Liver (tissue), 9 donors: ENCODE measurements around the gene GNPTAB. TPM values are rescaled to one million over a fixed set of nuclear protein-coding genes. Genes with fewer than 3 reads are reported as not detected.

Experiments
- DNase-seq: peaks from one replicate; pipeline ENCODE4 v3.0.0-alpha.2; 2017; ENCODE audit warnings: low spot score
- H3K27ac ChIP-seq, 2 donors: one replicate each; pipeline ENCODE4 v1.7.0; 2013; ENCODE audit warnings: inconsistent platforms in 2 of 2, low read length in 2 of 2, control low read depth in 1 of 2, low read depth in 1 of 2, mild to moderate bottlenecking in 1 of 2
- H3K27me3 ChIP-seq, 4 donors: one replicate each; pipeline versions ENCODE4 v1.6.1 to v1.7.0; 2013; ENCODE audit warnings: low read length in 3 of 4, inconsistent platforms in 1 of 4, mild to moderate bottlenecking in 1 of 4, moderate library complexity in 1 of 4; ENCODE audit not compliant: control insufficient read depth in 4 of 4, insufficient read depth in 4 of 4
- H3K36me3 ChIP-seq, 4 donors: one replicate each; pipeline versions ENCODE4 v1.6.1 to v1.7.0; 2013; ENCODE audit warnings: low read length in 3 of 4, mild to moderate bottlenecking in 3 of 4, low read depth in 1 of 4, moderate library complexity in 1 of 4; ENCODE audit not compliant: control insufficient read depth in 4 of 4, insufficient read depth in 3 of 4
- H3K4me1 ChIP-seq, 4 donors: one replicate each; pipeline versions ENCODE4 v1.6.1 to v1.7.0; 2013; ENCODE audit warnings: low read length in 3 of 4, mild to moderate bottlenecking in 3 of 4, moderate library complexity in 1 of 4; ENCODE audit not compliant: control insufficient read depth in 4 of 4, insufficient read depth in 4 of 4
- H3K4me3 ChIP-seq, 3 donors: one replicate each; pipeline versions ENCODE4 v1.6.1 to v1.7.0; 2013; ENCODE audit warnings: low read length in 3 of 3, control low read depth in 1 of 3, low read depth in 1 of 3, mild to moderate bottlenecking in 1 of 3
- H3K9ac ChIP-seq, 2 donors: one replicate each; pipeline ENCODE4 v1.7.0; 2013; ENCODE audit warnings: low read length in 2 of 2, mild to moderate bottlenecking in 2 of 2, moderate library complexity in 2 of 2, control low read depth in 1 of 2, low read depth in 1 of 2
- H3K9me3 ChIP-seq, 4 donors: one replicate each; pipeline versions ENCODE4 v1.6.1 to v1.7.0; 2013; ENCODE audit warnings: low read length in 3 of 4; ENCODE audit not compliant: control insufficient read depth in 4 of 4
- EGR1 ChIP-seq, 2 donors: IDR thresholded peaks; 2 replicates each; pipeline ENCODE4 v1.6.1; 2016 to 2018; ENCODE audit warnings: antibody characterized with exemption in 2 of 2, low read depth in 2 of 2
- FOXA1 ChIP-seq: IDR thresholded peaks from 2 replicates; pipeline ENCODE4 v1.6.1; 2016; ENCODE audit warnings: antibody characterized with exemption
- FOXA2 ChIP-seq: IDR thresholded peaks from 2 replicates; pipeline ENCODE4 v1.6.1; 2016; ENCODE audit warnings: antibody characterized with exemption
- GABPA ChIP-seq, 2 donors: IDR thresholded peaks in 1 of 2; conservative IDR thresholded peaks in 1 of 2; 2 replicates each; pipeline ENCODE4 v1.6.1; 2016; ENCODE audit warnings: antibody characterized with exemption in 2 of 2, mild to moderate bottlenecking in 1 of 2, moderate library complexity in 1 of 2
- HNF4A ChIP-seq, 2 donors: conservative IDR thresholded peaks; 2 replicates each; pipeline ENCODE4 v1.6.1; 2016; ENCODE audit warnings: antibody characterized with exemption in 2 of 2, mild to moderate bottlenecking in 2 of 2
- HNF4G ChIP-seq: IDR thresholded peaks from 2 replicates; pipeline ENCODE4 v1.6.1; 2016; ENCODE audit warnings: antibody characterized with exemption
- JUND ChIP-seq, 2 donors: IDR thresholded peaks; 2 replicates each; pipeline ENCODE4 v1.6.1; 2016; ENCODE audit warnings: antibody characterized with exemption in 2 of 2
- SP1 ChIP-seq: IDR thresholded peaks from 2 replicates; pipeline ENCODE4 v1.6.1; 2018; ENCODE audit warnings: antibody characterized with exemption, mild to moderate bottlenecking
- TAF1 ChIP-seq: conservative IDR thresholded peaks from 2 replicates; pipeline ENCODE4 v1.6.1; 2016; ENCODE audit warnings: antibody characterized with exemption, mild to moderate bottlenecking
- WGBS: extraction: QIAGEN DNeasy Blood & Tissue Kit; methylation state at CpG from one replicate; pipeline ENCODE4 v1.1.7; 2013; 5-methylcytosine and 5-hydroxymethylcytosine counted together
- polyA plus RNA-seq, 2 donors: library from polyadenylated mRNA; stranded (reverse) in 1 of 2; unstranded in 1 of 2; fragments of 200-250 nt in 1 of 2; fragments of >200 nt in 1 of 2; fragmentation: Nextera tagmentation in 1 of 2; extraction: Ambion mirVana in 1 of 2; gene quantifications; one replicate each; pipeline versions ENCODE4 v1.2.1 to v1.2.3, GENCODE V29; 2013 to 2015
- total RNA-seq, 2 donors: library from RNA; depleted of rRNA; stranded (reverse); fragments of >200 nt; gene quantifications; one replicate each; pipeline ENCODE4 v1.2.3, GENCODE V29; 2014
- TF ChIP-seq, protein P1 (sequence below): IDR thresholded peaks from 2 replicates; pipeline ENCODE4 v1.6.1; 2016; ENCODE audit warnings: antibody characterized with exemption, mild to moderate bottlenecking
- TF ChIP-seq, protein P2 (sequence below): IDR thresholded peaks from 2 replicates; pipeline ENCODE4 v1.6.1; 2016; ENCODE audit warnings: antibody characterized with exemption
- TF ChIP-seq, protein P3 (sequence below): IDR thresholded peaks from 2 replicates; pipeline ENCODE4 v1.6.1; 2016; ENCODE audit warnings: antibody characterized with exemption
- TF ChIP-seq, protein P4 (sequence below): IDR thresholded peaks from 2 replicates; pipeline ENCODE4 v1.6.1; 2016; ENCODE audit warnings: antibody characterized with exemption
- donor health status: healthy.
- donor health status: healthy.
- donor health status: healthy.
- donor health status: healthy.
- donor health status: healthy.

GNPTAB gene
- total and polyA plus RNA-seq, 4 donors = 4.6 to 11.1 (median 7.7) TPM

DNA sequence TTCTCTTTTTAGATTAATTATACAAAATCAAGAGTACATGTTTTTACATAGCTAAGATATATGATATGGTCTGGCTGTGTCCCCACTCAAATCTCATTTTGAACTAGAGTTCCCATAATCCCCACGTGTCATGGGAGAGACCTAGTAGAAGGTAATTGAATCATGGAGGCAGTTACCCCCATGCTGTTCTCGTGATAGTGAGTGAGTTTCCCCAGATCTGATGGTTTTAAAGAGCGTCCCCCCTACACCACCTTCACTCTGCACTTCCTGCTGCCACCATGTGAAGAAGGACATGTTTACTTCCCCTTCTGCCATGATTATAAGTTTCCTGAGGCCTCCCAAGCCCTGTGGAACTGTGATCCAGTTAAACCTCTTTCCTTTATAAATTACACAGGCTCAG lies 25.2 kb upstream of the GNPTAB start:
- Histone ChIP-seq H3K4me3 (no peak overlapping the region), H3K27ac (no peak overlapping the region), H3K27me3 (no peaks in the 10 kb centered on the region), H3K9ac (no peak overlapping the region), H3K9me3 (no peaks in the 10 kb centered on the region), H3K36me3 (no peaks in the 10 kb centered on the region), H3K4me1 (no peaks in the 10 kb centered on the region)
- TF ChIP-seq HNF4G (no peak), TAF1 (no peak)
- TF ChIP-seq, protein P1, sequence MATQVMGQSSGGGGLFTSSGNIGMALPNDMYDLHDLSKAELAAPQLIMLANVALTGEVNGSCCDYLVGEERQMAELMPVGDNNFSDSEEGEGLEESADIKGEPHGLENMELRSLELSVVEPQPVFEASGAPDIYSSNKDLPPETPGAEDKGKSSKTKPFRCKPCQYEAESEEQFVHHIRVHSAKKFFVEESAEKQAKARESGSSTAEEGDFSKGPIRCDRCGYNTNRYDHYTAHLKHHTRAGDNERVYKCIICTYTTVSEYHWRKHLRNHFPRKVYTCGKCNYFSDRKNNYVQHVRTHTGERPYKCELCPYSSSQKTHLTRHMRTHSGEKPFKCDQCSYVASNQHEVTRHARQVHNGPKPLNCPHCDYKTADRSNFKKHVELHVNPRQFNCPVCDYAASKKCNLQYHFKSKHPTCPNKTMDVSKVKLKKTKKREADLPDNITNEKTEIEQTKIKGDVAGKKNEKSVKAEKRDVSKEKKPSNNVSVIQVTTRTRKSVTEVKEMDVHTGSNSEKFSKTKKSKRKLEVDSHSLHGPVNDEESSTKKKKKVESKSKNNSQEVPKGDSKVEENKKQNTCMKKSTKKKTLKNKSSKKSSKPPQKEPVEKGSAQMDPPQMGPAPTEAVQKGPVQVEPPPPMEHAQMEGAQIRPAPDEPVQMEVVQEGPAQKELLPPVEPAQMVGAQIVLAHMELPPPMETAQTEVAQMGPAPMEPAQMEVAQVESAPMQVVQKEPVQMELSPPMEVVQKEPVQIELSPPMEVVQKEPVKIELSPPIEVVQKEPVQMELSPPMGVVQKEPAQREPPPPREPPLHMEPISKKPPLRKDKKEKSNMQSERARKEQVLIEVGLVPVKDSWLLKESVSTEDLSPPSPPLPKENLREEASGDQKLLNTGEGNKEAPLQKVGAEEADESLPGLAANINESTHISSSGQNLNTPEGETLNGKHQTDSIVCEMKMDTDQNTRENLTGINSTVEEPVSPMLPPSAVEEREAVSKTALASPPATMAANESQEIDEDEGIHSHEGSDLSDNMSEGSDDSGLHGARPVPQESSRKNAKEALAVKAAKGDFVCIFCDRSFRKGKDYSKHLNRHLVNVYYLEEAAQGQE = no peak
- TF ChIP-seq, protein P2, sequence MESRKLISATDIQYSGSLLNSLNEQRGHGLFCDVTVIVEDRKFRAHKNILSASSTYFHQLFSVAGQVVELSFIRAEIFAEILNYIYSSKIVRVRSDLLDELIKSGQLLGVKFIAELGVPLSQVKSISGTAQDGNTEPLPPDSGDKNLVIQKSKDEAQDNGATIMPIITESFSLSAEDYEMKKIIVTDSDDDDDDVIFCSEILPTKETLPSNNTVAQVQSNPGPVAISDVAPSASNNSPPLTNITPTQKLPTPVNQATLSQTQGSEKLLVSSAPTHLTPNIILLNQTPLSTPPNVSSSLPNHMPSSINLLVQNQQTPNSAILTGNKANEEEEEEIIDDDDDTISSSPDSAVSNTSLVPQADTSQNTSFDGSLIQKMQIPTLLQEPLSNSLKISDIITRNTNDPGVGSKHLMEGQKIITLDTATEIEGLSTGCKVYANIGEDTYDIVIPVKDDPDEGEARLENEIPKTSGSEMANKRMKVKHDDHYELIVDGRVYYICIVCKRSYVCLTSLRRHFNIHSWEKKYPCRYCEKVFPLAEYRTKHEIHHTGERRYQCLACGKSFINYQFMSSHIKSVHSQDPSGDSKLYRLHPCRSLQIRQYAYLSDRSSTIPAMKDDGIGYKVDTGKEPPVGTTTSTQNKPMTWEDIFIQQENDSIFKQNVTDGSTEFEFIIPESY = no peak
- WGBS = 83% methylated on average over 3 of the region's 3 CpGs
- no peak for DNase-seq

DNA sequence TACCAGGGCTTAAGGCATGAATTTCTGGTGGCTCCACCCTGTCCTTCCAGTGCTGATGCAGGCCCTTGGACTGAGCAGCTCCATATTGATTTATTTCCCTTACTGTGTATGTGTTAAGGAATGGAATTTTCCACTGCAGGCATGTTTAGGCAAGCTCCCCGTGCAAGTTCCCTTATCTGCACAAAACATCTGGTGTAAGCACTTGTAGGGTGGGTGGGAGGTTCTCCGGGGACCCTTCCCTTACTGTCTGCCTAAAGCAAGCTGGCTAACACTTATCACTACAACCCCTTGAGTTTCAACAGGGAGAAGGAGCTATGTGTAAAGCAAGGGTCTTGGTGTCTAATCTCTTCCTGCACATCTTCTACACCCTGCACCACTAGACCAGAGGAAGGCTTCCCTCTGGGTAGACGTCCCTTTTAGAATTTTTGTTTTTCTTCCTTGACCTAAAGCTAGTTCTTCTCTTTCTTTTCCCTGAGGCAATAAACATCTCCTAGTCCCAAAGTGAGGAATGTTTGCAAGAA lies 24.7 kb upstream of the GNPTAB start:
- Histone ChIP-seq H3K27ac (no peak overlapping the region), H3K27me3 (no peaks in the 10 kb centered on the region), H3K9ac (no peak overlapping the region), H3K4me1 (no peaks in the 10 kb centered on the region), H3K4me3 (no peak overlapping the region), H3K9me3 (no peaks in the 10 kb centered on the region), H3K36me3 (no peaks in the 10 kb centered on the region)
- 29% methylated on average over 3 of the region's 3 CpGs for WGBS
- peak; percentile 46 for DNase-seq
- TF ChIP-seq HNF4G (no peak), HNF4A (conservative IDR thresholded peaks at IDR 0.05) (no peak), FOXA1 (no peak), EGR1 (IDR thresholded peaks at IDR 0.05; ENCODE audit: low read depth in 2 of 2) (no peak)

DNA sequence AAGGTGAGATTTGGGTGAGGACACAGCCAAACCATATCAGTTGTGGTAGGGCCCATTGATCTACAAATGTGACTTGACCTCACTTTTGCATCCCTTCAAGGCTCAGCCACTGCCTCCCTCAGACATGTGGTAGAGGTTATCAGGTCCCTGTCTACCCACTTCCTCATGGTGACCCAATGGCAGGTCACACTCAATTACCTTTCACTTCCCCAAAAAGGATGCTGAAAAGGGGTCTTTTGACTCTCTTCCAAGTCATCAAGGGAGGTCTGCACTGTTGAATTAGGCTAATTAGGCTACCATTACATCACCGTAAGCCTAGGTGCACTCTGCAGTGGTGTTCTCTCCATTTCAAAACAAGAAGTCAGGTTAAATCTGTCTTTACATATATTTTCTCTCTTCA lies 24.0 kb upstream of the GNPTAB start:
- WGBS = 97% methylated on average over 1 of the region's 1 CpG
- no peaks in the 10 kb centered on the region for H3K4me1 ChIP-seq

More for the DNA sequence above, 24.0 kb upstream of the GNPTAB start:
- Histone ChIP-seq H3K9ac (no peak overlapping the region), H3K9me3 (no peaks in the 10 kb centered on the region), H3K27ac (no peak overlapping the region), H3K36me3 (no peaks in the 10 kb centered on the region), H3K4me3 (no peak overlapping the region), H3K27me3 (no peaks in the 10 kb centered on the region)
- no peak for DNase-seq
- TF ChIP-seq, protein P3, sequence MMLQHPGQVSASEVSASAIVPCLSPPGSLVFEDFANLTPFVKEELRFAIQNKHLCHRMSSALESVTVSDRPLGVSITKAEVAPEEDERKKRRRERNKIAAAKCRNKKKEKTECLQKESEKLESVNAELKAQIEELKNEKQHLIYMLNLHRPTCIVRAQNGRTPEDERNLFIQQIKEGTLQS = no peak
- TF ChIP-seq GABPA (IDR thresholded peaks at IDR 0.05 in 1 of 2, conservative IDR thresholded peaks at IDR 0.05 in 1 of 2) (no peak), EGR1 (IDR thresholded peaks at IDR 0.05; ENCODE audit: low read depth in 2 of 2) (no peak), HNF4G (no peak), HNF4A (conservative IDR thresholded peaks at IDR 0.05) (no peak), JUND (IDR thresholded peaks at IDR 0.05) (no peak), FOXA1 (no peak), FOXA2 (no peak), SP1 (no peak)
- TF ChIP-seq, protein P2 = no peak
- TF ChIP-seq, protein P1 = no peak
- TF ChIP-seq, protein P4, sequence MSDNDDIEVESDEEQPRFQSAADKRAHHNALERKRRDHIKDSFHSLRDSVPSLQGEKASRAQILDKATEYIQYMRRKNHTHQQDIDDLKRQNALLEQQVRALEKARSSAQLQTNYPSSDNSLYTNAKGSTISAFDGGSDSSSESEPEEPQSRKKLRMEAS = no peak
